Measurements from ENCODE around the gene ABR.
"Not testable (repeated sequence)": the region's sequence is repeated elsewhere in the genome, so short reads cannot be mapped to it uniquely, and the experiment has no call there.

The ABR gene

DNA sequence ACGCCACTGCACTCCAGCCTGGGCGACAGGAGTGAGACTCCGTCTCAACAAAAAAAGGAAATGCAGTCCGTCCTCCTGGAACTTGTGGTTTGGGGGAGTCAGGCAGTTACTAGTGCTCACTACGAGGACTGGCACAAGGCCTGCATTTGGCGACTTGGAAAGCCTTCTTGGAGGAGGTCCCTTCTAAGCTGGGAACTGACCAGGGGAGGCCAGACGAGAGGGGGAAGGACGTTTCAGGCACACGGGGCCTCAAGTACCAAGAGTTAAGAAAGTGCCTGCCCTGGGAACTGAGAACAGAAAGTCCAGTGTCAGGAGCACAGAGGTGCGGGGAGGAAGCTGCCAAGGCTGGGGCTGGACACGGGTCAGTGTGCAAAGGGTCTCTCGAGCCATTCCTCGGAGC is 89.9 kb downstream of the ABR start:
- DNase-seq = no peak

DNA sequence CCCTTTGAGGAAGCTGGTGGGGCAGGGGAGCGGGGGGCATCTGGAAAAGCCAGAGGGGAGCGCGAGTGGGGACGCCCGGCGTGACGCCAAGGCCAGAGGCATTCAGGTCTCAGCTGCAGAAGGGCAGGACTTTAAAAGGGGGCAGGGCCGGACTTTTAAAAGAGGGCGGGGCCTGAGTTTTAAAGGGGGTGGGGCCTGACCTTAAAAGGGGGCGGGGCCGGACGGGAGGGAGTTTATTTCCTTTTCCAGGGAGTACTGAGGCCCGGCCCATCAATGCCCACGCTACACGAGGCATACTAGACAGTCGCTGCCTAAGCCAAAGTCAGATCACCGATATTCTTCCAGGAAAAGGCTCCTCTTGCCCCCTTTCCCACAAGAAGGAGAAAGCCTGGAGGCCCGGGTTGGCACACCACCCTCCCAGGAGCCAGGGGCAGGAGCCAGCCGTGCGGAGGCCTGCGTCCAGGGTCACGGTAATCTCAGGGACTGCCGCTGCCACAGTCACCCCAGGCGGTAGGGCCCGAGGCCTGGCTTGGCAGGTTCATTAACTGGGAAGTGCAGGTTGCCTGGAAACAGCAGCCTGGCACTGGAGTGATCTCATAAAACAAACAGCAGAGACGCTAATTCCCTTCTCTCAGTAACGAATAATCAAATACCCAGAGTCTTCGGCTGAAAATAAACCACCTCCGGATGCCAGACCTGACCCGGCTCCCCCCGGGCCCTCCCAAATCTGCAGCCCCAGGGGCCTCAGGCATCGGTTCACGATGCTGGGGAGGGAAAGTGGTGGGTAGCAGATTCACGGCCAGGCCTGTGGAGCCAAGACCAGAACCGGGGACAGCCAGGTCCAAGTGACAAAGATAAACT is 92.2 kb downstream of the ABR start:
- DNase-seq = no peak

DNA sequence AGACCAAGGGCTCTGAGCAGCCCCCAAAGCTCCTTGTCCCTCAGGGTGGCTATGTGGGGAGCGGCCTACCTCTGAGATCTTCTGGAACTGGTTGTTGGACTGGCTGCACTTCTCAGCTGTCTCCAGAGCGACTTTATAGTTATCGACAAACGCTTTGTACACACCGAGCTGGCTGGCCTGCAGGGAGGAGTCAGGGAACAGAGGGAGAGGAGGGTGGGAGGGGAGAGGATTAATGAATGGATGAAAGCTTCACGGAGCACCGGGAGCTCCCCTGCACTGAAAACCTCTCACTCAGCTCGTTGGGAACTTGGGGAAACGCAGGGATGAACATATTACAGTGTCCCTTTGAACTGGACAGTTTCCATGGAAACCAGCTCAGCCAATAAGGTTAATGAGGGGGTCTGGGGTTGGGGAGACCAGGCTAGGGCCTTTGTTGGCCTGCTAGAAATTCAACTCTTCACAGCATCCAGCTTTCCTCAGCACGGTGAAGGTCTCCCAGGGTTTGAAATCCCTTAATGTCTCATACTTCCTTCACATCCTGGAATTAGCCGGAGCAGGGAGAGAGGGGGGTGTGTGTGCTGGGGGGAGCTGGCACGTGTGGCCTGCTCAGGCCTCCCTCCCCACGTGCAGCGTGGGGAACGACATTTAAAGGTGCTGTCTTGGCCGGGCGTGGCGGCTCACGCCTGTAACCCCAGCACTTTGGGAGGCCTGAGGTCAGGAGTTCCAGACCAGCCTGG is 96.2 kb downstream of the ABR start:
- no peak for DNase-seq

DNA sequence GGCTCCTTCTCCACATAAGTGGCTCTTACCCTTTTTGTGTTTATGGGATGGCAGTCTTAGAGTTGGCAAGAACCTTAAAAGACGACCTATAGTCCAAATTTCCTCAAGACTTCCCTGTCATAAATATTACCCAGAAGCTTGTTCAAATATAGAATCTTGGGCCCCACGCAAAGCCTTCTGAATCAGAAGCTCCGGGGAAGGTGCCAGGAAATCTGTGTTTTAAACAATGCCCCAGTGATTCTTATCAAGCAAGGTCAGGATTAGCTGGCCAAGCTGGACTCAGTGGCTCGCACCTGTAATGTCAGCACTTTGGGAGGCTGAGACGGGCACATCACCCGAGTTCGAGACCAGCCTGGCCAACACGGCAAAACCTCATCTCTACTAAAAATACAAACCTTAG is 97.2 kb downstream of the ABR start:
- no peak for DNase-seq

DNA sequence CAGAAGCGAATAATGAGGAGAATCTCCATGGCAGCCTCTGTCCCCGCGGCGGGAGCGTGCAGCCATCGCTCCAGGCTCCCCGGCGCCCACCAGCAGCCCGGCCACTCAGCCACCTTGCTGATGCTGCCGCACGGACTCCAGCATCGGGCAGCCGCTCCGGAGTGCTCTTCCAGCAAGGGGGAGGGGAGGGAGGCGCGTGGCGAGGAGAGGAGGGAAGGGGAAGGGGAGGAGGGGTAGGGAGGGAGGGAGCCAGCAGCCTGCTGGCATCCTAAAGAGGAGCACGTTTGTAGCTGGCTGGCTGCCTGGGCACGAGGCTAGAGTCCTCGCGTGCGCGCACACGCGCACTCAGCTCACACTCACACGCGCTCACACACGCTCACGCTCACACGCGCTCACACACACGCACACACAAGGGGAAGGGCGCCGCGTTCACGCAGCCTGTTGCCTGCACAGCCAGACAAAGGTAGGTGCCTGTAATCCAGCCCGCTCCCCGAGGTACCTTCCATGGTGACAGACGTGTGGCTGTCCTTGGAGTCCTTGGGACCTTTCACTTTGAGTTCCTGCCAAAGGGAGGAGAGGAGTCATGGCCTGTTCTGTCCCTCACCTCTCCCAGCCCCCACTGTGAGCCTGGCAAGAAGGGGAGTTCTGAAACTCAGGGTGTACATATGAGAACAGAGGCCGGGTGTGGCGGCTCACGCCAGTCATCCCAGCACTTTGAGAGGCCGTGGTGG is 100.8 kb downstream of the ABR start:
- DNase-seq = no peak

DNA sequence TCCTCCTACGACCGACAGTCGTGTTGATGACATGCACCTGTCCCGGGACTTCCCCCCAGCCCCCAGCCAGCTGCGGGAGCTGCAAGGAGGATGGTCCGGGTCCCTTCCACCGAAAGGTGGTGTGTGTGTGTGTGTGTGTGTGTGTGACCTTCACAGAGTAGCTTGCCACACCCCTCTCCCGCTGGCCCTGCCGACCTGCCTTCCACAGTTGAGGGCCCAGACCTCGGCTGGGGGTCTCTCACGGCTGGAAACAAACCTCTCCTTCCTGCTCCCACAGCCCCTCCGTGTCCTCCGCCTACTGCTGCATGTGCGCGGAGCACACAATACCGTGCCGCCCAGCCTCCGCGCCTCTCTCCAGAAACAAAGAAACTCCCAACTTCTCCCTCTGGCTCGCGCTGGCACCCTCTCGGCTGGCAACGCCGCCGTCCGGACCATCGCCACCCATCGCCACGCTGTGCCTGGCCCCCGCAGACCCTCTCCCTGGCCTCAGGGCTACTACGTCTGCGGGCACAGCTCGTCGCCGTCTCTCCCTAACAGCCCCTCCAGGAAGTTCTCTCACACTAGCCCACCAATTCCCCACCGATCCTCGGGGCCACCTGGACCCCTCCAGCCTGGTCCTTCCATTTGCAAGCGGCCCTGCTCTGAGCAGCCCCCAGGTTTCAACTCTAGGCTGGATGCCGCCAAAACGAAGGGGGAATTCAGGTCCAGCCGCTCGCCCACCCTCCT is 101.6 kb downstream of the ABR start:
- DNase-seq = no peak

DNA sequence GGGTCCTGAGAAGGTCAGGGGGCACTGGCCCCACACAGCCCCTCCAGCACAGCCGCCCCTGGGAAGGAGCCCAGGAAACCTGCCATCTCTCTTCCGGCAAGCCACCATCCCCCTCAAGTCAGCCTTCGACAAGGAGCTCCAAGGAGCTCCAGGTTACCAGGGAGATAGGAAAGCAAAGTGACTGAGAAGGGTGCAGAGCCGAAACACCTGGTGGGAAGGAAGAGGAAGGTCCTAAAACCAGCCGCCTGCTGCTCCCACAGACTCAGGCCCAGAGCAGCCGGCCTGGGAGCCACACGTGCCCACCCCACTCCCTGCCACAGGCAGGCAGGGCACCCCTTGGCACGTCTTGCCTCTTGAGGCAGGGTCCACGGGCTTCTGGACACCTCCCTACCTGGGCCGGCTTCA is 102.2 kb downstream of the ABR start:
- DNase-seq = no peak

DNA sequence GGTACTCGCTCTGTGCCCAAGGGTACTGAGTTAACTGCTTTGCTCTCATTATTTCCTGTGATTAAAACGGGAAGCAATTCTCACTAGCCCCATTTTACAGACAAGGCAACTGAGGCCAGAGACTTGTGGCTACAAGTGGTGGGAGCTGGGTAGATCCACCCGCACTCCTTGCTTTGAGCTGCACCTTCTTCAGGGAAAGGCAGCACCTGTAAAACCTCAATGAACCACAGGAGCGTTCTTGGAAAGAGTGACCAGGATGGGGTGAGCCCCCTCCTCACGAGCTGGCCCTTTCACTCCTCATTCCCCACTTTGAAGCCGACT is 102.8 kb downstream of the ABR start:
- no peak for DNase-seq

DNA sequence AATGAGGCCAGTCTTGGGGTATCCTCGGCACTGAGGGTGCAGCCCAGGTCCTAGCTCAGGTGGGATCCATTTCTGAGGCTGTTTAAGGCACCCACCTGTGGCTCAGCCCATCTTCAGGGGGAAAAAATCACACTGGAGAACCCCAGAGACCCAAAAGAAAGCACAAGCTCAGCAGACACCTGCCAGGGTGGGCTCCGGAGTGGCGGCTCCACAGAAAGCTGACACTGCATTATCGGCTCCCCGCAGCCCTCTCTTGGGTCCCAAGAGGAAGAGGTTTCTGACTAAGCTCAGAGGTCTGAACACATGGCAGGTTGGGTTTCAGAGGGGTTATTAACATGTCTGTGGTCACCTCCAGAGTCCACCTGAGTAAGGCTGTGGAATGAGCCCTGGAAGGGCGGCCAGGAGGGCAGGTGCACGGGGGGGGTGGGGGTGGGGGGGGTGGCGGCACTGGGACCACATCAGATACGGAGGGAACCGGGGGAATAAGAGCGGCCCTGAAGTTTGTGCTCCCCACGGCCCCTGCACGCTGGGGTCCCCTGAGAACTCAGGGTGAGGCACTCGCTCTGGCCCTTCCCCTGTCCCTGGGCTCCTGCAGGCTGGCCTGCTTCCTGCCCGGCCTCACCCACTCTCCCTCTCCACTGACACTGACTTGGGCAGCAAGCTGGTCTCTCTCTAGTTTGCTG is 103.3 kb downstream of the ABR start:
- DNase-seq = no peak

DNA sequence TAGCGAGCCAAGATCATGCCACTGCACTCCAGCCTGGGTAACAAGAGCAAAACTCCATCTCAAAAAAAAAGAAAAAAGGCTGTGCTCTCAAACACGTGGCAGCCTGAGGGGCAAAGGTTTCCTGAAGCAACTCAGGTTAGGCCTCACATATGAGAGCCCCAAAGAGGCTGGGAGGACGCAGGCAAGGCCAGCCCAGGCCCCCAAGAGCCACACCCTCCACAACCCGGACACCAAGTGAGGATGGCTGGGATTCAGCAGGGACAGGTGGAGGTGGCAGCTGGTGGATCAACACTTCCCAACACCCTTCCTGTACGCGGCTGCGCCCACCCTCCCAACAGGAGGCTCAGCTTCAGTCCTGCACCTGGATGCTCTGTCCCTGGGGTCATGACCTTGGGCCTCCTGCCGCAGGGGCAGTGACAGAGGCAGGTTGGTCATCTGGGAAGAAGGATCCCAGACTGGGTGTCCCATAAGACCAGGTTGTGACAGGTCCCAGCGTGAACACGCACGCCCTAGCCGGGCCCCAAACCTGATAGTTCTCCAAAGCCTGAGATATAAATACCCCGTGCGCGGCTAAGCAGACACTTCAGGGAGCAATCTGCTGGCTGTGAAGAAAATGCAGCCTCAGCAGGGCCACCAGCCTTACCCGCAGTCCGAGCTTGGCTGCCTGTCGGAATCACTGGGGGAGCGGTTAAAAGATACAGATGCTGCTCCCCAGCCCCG is 104.7 kb downstream of the ABR start:
- DNase-seq = no peak

DNA sequence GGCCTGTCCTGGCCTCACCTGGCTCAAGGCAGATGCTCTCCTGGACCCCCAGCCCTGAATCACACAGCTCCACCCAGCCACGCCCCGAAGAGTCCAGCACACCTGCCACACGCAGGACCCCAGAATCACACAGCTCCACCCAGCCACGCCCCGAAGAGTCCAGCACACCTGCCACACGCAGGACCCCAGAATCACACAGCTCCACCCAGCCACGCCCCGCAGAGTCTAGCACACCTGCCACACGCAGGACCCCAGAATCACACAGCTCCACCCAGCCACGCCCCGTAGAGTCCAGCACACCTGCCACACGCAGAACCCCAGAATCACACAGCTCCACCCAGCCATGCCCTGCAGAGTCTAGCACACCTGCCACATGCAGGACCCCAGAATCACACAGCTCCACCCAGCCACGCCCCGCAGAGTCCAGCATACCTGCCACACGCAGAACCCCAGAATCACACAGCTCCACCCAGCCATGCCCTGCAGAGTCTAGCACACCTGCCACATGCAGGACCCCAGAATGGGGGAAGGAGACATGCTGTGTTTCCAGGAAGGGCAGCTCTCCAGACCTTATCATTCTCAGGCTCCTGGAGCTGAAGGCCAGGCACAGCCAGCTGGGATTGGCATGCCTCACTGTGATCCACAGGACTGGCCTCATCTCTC is 105.7 kb downstream of the ABR start:
- DNase-seq = not testable (repeated sequence)

DNA sequence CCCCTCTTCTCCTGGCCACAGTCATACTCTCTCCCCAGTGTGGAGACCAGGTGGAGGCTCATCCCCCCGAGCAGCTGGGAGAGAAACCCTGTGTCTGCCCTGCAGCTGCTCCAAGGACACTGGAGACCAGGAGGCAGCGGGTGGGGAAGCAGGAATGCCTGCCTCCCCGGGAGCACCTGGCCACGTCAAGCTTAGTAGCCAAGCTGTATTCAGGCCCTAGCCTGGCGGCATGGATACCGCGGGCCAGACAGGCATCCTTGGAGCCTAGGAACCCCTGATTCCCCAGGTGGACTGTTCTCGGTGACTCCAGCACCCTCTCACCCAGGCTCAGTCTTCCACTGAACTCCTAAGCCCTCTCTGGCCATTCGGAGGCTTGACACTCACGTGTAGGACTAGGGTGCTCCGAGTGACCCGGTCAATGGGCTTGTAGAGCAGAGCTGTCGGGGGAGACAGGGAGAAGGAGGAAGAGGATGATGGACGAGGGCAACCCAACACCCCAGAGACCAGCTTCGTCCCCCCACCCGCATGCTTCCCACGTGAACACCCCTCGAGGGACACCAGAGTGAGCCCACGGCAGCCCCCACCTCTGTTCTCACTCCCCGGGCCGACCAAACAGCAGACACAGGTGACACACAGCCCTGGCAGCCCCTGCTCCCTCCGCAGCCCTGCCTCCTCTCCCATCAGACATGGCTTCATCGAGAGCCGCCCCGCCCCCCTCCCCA is 106.4 kb downstream of the ABR start:
- DNase-seq = no peak

DNA sequence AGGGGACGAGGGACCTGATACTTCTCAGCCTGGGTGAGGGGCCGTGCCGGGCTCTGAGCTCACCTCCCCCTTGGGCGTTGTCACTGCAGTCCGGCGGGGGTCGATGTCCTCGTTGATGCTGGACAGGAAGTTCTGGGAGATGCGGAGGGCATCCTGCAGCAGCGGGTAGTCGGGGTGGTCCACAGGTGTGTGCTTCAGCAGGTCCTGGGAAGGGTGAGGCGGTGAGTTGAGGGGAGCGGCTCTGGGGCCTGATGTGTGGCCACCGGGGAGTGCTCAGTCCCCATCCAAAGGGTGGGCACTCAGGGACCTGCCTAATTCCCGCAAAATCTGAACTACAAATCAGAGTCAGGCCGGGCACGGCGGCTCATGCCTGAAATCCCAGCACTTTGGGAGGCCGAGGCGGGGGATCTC is 107.2 kb downstream of the ABR start:
- DNase-seq = no peak

DNA sequence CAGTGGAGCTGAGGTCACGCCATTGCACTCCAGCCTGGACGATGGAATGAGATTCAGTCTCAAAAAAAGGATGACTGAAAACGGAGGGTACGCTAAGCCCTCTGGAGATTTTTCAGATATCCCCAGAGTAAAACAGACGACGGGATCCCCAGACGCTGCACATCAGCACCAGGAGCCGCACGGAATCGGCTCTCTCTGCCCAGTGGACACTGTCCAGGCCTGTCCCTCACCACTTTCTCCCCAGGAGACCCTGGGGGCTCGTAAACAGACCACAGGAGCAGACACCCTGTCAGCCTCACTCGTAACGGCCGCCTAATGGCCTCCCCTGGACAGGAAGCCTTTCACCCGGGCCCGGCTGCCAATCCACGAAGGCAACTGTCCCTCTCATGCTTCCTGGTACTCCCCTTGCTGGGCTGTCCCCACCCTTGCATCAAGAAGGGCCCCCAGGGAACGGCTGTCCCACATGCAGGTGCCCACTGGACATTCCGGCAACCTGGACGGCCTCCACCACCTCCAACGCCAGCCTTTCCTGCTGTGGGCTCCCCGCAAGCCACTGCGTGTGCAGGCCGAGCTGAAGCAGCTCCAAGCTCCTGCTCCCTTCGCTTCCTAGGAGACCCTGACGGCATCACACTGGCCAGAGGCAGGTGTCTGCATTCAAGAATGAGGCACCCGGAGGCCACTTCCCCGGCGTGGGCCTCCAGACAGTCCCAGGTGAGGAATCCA is 108.5 kb downstream of the ABR start:
- no peak for DNase-seq

DNA sequence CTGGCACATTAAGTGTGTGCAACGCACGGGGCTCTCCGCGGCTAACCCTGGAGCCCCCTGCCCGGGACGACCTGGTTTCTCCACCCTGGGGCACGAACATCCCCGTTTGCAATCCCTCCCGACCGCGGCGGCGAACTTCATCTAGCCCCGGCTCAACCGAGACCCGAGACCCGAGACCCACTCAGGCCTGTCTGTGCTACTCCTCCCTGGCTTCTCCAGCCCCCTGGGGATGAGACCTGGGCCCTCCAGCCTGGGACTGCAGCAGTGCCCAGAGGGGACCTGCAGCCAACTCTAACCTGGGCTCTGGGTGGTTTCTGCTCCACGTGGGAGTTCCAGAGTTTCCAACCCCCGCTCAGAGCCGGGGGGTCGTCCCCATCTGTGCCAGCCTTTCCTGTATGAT is 109.4 kb downstream of the ABR start:
- no peak for DNase-seq

DNA sequence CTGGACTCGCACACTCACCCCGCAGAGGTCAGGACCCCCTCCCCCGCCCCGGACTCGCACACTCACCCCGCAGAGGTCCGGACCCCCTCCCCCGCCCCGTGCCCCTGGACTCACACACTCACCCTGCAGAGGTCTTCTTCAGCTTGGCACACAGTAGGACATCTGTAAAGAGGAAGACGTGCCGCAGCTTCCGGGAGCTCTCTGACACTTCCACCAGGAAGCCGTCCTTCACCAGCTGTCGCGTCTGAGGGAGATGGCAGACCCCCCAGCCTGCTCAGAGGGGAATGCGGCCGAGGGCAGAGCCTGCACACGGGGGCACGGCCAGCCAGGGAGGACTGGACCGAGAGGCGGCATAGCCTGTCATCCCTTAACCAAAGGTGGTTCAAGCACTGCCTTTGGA is 109.9 kb downstream of the ABR start:
- no peak for DNase-seq

DNA sequence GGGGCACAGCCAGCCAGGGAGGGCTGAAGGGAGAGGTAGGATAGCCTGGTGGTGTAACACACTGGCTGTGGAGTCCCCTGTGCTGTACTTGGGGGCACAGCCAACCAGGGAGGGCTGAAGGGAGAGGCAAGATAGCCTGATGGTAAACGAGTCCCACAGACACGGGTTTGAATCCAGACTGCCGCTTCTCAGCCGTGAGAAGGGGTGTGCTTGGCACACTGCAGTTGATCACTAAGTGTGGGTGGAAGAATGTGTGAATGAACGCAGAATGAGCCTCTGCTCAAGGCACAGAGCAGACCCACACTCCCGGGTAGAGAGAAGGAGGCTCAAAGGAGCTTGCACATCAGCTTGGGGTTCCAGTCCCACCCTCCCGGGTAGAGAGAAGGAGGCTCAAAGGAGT is 111.4 kb downstream of the ABR start:
- no peak for DNase-seq

DNA sequence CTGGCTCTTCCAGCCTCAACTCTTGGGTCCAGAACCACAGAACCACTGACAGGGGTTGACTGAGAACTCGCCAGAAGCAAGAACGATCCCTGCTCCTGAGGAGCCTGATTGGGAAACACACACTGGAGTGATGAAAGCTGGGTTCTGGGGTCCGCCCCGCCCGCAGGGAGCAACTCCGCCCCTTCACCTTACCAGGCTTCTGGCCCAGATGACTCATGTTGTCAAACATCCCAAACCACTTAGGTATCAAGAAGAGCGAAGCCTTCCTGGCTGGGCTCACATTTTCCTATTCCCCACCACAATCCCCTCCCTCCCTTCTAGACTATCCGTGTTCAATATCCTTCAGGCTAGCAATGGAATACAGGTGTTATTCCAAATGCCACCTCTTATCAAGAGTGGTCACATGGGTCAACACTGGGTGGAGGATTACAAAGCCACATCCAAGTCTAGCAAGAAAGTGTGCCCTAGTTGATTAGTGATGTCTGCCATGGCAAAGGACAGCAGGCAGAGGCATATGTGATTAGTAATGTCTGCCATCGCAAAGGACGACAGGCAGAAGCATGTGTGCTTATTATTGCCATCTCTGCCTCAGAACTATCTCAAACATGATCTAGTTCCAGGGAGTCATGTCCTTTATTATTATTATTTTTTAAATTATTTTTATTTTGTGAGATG is 112.4 kb downstream of the ABR start:
- DNase-seq = no peak

DNA sequence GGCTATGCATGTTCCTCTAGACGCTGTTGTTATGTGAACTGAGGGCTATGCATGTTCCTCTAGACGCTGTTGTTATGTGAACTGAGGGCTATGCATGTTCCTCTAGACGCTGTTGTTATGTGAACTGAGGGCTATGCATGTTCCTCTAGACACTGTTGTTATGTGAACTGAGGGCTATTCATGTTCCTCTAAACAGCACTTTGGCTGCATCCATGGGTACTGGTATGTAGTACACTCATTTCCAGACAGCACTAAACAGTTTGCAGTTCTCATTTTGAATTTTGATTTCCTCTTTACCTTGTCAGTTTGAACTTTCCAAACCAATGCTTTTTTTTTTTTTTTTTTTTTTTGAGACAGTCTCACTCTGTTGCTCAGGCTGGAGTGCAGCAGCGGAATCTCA is 114.4 kb downstream of the ABR start:
- not testable (repeated sequence) for DNase-seq
